NCI-H1417 (cell line): ENCODE measurements around the gene LRRC52.

Experiments used
- DNase-seq, 3 experiments: peaks; one replicate each; lab custom pipeline; 2025; lab: John Stamatoyannopoulos, UW

LRRC52 gene

DNA sequence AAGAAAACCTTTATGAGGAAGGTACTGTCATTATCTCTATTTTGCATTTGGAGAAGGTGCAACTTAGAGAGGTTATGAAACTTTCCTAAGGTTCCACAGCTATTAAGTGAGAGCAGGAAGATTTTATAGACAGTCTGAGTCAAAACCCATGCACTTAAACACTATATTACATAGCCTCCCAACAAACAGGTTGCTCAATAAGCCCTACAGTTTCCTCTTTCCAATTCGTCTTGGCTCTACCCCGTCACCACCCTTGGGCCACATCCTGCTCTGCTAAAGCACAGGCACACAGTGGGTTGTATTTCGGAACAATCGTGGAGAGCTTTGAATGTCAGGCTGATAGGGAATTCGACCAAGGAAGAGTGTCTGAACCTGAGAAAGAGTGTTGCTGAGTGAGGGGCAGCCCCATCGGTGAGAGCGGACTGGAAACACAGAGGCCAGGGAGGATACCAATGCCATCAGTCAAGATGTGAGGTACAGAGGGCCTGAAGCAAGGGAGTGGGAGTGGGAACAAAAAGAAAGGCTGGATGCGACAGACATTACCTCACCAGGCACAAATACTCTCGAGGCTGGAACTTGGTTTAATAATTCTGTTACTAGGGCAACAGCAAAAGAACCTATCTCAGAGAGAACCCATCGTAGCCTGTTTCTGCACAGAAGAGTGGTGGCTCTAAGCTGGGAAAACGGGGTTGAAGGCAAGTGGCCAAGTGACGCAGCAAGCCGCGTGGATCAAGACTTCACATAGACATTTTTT lies 6.3 kb upstream of the LRRC52 start:
- no peak for DNase-seq

DNA sequence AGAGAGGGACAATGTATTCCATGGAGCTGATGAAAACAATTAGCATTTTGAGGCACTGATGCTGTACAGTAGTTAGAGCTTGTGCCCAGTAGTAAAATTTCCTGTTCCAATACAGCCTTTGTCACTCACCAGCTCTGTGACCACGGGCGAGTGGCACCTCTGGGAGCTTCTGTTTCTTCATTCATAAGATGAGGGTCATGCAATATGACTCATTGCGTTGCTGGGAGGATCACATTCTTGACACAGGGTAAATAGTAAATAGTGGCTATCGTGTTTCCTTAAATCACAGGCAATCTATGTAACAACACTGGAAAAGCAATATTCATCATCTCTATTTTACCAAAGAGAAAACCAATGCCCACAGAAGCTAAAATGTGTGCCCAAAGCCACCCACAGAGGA lies 4.5 kb upstream of the LRRC52 start:
- DNase-seq: peak in 1 of 3 experiments; percentile 10

DNA sequence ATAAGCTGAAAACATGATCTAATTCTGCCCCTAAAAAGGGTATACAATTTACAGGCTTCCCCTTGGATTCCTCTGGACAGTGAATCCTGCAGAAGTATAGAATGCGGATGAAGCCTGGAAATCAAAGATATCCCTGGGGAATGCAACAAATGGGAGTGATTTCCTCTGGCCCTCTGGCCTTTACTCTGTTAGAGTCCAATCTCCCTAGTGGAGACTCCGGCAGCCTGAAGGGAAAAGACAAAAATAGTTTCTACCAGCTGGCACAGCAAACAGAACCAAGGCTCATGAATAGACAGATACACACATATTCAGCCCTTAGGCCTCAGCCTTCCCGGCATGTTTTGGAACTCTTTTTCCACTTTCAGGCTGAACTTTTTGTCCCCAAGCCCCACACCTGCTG lies 3.9 kb upstream of the LRRC52 start:
- DNase-seq: no peak

DNA sequence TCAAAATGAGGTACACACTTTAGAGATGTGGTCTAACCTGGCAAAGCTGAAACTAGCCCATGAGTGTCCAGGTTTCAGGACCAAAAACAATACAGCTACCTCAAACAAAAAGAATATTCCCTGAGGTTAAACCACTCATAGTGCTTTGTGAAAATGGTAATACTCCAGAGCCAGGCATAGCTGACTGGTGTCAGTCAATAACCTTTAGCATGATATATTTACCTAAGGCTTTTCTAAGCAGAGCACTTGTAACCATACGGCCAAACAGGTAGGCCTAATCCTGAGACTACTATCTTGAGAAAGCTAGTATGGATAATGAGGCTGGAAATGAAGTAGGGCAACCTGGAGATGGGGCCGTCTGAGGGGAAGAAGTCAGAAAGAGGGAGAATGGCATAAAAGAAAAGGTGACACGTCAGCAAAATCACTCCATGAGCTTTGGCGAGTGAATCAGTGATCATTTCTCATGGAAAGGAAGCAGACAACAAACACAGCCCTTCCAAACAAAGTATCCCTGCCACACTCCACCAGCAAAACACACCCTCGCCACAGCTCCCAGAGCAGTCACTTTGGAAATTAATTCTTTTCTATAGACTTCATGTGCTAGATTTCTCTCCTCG lies 1.7 kb upstream of the LRRC52 start:
- DNase-seq: peak in 1 of 3 experiments; percentile 52

DNA sequence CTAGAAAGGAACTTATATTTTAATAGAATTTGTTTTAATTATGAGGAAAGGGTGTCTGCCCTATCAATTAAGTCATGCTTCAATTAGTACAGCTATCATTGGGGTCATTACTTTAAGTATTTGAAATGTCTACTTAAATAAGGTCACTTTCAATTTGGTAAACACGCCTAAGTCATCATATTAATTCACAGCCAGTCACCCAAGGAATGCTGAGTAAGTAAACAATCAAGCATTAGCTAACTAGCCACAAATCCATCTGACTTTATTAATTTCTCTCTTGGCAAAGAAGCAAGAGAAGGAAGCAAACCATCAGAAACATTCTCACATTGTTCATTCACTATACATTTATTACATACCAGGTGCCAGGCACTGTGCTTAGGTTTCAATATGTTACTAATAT lies 1.2 kb upstream of the LRRC52 start:
- DNase-seq: peak in 1 of 3 experiments; percentile 52

DNA sequence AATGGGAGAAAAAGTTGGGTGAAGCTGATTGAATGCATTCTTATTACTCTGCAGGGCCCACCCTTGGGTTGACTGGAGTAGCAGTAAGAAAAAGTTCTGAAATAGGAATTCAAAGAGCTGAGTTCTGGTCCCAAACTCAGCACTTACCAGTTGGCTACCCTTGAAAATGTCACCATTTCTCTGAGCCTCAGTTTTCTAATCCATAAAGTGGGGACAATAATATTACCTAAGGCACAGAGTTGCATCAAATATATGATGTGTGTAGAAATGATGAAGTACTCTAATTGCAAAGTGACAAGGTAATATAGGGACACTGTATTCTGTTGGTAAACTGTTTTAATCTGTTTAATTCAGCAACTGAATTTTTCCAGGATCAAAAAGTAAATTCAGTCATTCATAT lies 1.2 kb downstream of the LRRC52 start:
- no peak for DNase-seq

DNA sequence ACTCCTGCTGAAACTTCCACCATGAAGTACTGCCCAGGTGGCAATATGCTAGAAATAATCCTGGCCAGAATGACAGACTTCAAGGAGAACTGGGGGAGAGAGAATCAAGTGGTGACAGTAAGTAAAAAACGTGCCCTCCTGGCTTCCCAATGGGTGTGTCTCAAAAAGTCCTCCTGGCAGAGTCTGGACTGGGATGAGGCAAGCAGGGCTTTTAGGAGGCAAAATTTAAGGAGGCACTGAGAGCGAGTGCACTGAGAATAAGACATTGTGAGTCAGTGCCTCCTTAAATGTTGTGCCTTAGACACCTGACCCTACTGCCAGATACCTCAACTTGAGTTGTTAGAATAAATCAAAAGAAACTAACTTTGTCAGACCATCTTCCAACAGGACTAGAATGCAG lies 2.2 kb downstream of the LRRC52 start:
- DNase-seq: no peak

DNA sequence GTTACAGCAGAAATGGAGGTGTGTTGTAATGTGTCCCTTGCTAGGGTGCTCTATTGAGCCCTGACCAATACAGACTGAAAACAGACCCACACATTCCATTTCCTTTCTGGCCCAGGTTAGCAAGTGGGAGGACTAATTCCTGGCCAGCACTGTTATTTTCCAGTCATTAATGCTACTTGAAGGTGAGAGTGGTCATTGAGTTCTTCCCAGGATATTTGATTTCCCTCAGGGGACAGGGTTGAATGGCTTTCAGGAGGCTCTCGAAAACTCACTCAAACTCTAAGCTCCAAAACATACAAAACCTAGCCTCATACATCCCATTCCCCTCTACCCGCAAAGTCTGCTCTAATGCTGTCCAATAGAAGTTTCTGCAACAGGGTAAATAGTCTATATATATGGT lies 6.2 kb downstream of the LRRC52 start:
- DNase-seq: peak; percentile 37 to 85 (median 84)

DNA sequence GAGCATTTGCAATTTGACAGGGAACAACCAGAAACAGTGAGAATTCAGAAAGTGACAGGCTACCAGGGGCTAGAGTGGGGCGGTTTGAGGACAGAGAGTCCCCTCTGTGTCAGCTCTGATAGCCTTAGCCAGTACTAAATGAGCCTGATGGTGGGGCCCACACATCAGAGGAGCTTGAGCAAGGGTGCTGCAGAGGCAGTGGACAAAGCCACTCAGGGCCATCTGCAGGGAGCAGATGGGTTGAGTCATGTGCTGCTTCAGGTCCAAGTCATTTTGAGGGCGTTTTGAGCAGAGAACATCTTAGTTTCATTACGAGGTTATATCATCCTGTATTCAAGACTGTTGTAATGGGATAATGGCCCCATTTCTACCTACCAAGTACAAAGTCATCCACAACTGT lies 7.7 kb downstream of the LRRC52 start:
- DNase-seq: no peak

DNA sequence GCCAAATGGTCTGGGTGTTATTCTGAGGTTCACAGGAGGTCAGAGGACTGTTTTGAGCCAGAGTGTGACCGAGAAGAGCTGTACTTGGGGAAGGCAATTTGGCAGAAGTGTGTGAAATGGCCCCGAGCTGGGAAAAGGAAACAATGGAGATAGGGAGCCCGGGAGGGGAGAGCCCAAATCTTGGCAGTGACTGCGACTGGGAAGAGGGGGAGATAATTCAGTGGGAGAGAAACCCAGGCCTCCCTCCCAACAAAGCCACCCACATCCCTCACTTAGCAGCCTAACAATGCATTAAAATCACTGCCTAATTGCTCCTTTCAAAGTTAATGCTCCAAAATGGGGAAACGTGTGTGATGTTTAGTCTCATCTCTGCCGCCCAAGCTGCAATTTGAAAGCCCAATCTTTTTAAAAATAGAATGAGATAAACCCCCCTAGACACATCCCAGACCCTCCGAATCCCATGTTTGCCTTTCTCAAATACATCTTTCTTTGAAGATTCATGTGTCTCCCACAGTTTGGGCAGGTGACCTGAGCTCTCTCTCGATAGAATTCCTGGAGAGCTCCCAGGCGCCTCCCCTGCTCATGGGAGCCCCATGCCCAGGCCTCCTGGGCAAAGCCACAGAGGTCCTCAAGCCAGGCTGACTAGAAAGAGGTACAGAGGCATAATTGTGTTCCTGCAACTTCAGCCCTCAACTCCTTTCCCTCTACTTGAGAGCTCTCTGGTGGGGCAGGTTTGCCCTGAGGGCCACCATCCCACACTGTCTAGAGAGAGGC lies 17.3 kb downstream of the LRRC52 start:
- peak in 1 of 3 experiments; percentile 8 for DNase-seq

DNA sequence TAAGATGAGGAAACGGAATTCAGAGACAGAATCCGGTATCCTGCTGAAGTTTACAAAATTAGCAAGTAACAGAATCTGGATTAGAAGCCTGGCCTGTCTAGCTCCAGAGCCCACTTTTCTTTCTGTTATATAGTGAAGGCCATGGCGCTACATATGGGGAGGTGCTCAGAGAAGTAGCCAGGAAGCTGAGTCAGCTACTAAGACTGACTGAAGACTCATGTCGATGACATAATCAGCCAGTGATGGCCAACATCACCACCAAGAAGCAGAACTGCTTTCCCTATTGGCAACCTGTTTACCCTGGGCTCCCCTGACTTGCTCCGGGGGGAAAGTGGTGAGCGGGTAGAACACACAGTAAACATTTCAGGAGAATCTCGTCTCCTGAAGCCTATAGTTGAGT lies 18.8 kb downstream of the LRRC52 start:
- DNase-seq: no peak

DNA sequence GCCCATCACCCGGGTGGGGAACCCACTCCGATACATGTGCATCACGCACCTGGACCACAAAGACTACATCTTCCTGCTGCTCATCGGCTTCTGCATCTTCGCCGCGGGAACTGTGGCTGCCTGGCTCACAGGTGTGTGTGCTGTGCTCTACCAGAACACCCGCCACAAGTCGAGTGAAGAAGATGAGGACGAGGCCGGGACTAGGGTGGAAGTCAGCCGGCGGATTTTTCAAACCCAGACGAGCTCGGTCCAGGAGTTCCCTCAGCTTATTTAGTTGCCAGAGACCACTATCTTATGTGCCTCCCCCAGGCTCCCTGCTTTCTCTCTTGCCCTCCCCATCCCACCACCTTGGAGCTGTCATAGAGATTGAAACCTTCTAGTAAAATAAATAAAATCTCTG lies 19.8 kb downstream of the LRRC52 start:
- no peak for DNase-seq

DNA sequence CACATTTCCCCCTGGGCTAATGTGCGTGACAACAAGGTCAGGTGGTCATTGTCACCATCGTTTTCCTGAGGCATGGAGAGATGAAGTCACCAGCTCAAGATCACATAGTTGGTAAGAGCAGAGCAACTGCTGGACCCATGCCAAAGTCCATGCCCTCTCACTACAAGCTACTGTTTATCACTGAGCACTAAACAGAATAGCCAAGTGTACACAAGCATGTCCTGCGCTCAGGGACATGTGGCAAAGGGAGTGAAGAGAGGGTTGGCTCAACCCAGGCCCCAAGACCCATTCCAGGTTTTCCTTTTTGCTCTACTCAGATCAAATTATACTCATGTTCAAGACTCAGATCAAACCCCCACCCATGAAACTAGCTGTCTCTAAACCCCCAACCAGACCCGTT lies 20.8 kb downstream of the LRRC52 start:
- DNase-seq: peak in 1 of 3 experiments; percentile 26

DNA sequence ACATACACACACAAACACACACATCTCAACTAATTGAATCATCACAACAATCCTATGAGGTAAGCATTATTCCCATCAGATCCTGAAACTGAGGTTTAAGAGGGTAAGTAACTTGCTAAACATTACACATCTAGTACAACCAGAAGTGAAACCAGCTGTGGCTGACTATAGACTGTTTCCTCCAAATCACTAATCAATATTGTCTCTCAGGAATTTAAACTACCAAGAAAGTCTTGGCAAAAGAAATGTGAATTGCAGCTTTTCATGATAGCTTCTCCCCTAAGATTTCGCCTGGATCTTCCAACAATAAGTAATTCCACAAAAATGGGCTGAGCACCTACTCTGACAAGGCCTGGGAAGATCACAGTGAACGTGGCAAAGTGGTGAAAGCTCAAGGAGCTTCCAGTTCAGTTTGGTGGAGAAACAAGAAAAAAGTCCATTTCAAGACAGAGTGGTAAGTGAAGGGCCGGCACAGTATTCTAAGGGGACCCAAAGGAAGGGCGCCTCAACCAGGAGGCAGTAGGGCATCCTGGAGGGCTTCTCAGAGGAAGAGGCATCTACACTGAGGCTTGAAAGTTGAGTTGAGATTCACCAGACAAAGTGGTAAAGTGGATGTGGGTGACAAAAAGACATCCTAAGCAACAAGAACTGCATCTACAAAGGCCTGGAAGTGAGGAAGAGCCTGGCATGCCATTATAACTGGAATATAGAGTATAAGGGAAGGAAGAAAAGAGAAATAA lies 22.1 kb downstream of the LRRC52 start:
- DNase-seq: no peak

DNA sequence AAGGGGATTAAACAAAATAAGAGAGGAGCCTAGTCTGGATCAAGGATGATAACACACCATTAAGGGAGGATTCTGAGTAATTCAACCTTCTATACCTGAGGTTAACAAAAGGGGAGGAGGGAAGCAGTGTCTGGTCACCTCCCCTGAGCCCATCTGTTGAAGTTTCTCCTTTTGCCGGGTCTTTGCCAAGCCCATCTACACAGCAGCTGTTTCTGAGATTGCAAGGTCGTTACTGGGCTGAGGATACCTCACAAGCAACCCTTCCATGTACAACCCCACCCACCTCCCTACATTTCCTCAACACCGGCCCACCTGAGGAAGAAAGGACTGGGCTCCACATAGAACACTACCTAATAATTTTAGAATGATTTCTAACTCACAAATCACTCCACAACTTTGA lies 26.3 kb downstream of the LRRC52 start:
- no peak for DNase-seq

DNA sequence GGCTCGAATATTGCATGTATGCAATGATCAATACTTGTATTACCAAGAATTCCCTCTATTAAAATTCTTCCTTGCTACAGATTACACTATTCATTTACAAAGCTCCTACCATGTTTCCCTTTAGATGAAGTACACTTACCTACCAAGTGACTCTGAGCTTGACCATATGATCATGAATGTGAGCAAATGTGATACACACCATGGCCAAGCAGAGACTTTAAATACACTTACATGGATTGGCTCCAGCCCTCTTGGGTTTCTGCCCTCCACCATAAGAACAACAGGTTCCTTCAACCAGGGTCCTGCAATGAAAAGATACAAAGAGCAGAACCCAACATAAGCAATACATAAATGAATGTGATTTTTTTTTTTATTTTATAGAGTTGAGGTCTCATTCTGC lies 30.0 kb downstream of the LRRC52 start:
- DNase-seq: no peak

DNA sequence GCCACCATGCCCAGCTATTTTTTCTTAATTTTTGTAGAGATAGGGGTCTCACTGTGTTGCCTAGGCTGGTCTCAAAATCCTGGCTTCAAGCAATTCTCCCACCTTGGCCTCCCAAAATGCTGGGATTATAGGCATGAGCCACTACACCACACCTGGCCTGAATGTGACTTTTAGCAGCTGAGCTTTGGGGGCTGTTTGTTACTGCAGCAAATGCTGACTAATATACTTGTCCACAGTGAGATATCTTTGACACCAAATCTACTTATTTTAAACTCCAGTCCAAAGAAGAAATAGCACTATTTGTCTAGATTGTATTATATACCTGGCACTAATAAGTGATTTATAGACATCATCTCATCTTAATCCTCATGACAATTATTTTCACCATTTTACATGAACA lies 30.5 kb downstream of the LRRC52 start:
- no peak for DNase-seq

DNA sequence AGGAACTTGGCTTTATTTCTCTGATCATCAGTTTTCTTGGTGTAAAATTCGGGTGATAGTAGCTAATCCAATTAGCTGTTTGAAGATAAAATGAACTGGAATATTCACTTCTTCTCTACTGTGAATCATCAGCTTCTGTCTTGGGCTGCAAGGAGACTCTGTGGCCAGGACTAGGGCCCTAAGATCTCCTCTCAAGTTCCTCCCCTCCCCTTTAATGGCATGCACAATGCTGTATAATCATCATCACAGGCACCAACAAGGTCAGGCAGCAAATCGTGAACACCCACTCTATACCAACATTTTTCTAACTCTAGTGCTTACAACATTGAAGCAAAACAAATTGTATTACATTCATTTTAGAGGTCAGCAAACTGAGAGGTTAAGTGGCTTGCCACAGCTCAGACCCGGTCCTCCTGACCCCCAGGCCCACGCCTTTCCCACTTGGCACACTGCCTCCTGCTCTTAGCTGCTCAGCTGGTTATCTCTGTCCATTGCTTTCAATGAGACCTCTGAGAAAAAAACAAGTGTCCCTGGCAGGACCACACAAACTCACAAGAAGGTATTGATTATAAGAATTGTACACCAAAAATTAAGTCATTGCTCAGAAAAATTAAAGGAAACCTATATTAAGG lies 31.8 kb downstream of the LRRC52 start:
- no peak for DNase-seq

DNA sequence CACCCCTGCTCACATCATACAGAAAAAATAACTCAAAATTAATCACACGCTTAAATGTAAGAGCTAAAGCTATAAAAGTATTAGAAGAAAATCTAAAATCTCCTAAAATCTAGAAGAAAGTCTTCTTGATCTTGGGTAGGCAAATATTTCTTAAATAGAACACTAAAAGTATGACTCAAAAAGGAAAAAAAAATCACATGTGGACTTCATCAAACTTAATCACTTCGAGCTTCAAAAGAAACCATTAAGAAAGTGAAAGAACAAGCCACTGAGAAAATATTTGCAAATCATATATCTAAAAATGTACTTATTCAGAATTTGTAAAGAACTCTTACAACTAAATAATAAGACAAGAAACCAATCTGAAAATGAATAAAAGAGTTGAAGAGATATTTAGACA lies 32.7 kb downstream of the LRRC52 start:
- no peak for DNase-seq

DNA sequence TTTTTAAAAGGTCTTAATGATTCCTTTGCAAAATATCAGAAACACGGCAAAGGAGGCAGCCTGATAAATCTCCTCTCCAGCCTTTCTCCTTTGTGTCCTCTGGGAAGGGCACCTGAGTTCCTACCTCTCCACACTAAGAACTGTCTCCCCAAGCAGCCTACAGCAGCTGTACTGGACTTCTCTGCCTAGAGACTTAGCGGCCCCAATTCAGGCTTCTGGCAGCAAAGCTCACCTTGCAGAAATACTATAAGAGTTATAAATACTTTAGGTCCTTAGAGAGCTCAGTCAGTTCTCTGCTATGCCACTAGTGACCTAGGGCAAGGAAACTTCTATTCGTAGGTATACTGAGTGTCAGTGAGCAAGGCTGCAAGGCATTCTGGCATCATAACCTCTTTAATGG lies 33.9 kb downstream of the LRRC52 start:
- no peak for DNase-seq

DNA sequence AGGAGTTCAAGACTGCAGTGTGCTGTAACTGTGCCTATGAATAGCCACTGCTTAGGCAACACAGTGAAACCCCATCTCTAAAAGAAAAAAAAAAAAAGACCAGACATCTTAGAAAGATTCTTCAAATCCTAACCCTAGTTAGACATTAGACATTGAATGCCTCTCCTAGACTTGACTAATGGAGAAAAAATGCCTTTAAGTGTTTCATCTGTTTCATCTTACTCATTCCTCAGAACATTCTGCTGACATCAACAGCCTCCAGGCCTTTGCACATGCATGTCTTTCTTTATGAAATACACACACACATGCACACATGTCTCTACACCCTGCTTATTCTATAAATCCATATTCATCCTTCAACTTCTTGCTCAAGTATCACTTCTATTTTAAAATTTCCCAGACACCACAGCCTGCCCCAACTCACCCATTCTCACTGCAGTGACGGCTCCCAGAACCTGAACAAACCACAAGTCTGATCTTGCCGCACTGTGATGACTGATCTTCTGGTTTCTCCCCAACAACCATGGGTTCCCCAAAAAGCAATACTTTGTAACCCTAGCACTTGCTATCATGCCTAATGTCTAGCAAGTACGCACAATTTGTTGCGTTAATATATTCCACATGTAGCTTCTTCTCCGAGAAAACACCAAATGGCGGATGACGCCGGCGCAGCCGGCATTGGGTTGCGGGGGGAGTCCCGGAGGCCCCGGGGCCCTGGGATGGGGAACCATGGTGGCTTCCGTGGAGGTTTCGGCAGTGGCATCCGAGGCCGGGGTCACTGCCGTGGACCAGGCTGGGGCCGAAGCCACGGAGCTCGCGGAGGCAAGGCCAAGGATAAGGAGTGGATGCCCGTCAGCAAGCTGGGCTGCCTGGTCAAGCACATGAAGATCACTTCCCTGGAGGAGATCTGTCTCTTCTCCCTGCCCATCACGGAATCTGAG lies 37.4 kb downstream of the LRRC52 start:
- no peak for DNase-seq
